Measurements from ENCODE around the gene MNT.

MNT gene

GRCh38 chr17:2415081-2415480 is 14.2 kb upstream of the MNT start:
- TF ChIP-seq CTCF (IDR thresholded peaks at IDR 0.05; ENCODE audit: low read depth, low read length): no peak
- no peak overlapping the region for H3K4me3 ChIP-seq (ENCODE audit: low read depth, low read length)

- H3K4me3 ChIP-seq (ENCODE audit: low read depth, low read length): no peak overlapping the region
- TF ChIP-seq CTCF (IDR thresholded peaks at IDR 0.05; ENCODE audit: low read depth, low read length): no peak
Measured at GRCh38 chr17:2414446-2415064, 13.7 kb upstream of the MNT start.

DNA sequence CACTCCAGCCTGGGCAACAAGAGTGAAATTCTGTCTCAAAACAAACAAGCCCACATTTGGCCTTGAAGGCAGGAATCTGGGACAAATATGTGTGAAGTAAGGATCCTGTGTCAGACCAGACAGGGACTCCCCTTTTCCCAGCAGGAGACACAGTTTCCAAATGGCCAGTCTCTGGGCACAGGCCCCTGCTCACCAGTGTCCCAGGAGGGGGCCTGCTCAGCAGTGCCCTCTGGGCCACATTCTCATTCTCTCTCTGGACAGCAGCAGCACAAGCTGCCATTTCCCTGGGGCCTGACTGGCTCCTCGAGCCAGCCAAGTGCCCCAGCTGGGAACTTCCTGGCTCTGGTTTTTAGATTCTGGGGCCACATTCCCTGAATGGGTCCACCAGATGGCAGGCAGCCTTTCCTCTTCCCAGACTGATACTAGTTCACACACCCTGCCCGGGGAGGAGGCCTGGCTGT is 11.7 kb upstream of the MNT start:
- H3K4me3 ChIP-seq (ENCODE audit: low read depth, low read length): no peak overlapping the region
- TF ChIP-seq CTCF (IDR thresholded peaks at IDR 0.05; ENCODE audit: low read depth, low read length): 0 out of 2 replicates have a peak, but pooled peaks have one; percentile 6

GRCh38 chr17:2410951-2411350 is 10.1 kb upstream of the MNT start:
- no peak overlapping the region for H3K4me3 ChIP-seq (ENCODE audit: low read depth, low read length)
- TF ChIP-seq CTCF (IDR thresholded peaks at IDR 0.05; ENCODE audit: low read depth, low read length): no peak

- no peak for TF ChIP-seq CTCF (IDR thresholded peaks at IDR 0.05; ENCODE audit: low read depth, low read length)
Measured at GRCh38 chr17:2406903-2407790, 6.3 kb upstream of the MNT start.

DNA sequence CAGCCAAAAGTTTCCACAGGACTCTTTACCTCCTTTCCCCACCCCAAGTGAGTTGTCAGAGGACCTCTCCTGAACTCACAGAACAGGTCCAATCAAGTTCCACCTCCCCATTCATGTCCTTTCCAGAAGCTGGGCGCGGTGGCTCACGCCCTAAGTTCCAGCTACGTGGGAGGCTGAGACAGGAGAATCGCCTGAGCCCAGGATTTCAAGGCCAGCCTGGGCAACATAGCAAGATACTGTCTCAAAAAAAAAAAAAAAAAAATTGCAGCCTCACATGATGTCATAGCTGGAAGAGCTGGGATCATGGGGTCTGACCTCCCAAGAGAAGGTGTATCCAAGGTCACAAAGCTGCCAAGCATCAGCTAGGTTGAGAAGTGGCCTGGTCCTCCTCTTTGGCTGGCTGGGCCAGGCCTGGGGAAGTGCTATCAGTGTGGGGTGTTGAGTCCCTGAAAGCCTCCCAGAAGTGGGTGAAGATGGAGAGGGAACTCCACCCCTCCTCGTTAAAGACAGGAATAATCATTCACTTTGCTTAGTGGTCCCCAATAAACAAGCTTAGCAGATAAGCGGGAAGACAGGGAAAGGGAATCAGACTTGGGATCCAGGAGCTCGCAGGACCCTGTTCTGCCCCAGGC is 5.5 kb upstream of the MNT start:
- no peak for TF ChIP-seq CTCF (IDR thresholded peaks at IDR 0.05; ENCODE audit: low read depth, low read length)
- no peak overlapping the region for H3K4me3 ChIP-seq (ENCODE audit: low read depth, low read length)

More at GRCh38 chr17:2406903-2407790, 6.3 kb upstream of the MNT start:
- no peak overlapping the region for H3K4me3 ChIP-seq (ENCODE audit: low read depth, low read length)
